Neural cell (in vitro differentiated cells): ENCODE measurements around the gene UBASH3A.

Experiments used
- EZH2 ChIP-seq: fragments of 200-600, 300-800 bp; shearing (Covaris generic), sonication (generic); IDR thresholded peaks from 2 replicates; pipeline ENCODE4 v1.6.1; 2014; ENCODE audit warnings: antibody characterized with exemption, low read length, borderline replicate concordance, mild to moderate bottlenecking; ENCODE audit not compliant: insufficient read depth, poor library complexity, severe bottlenecking
- RAD21 ChIP-seq: fragments of 450-650 bp; conservative IDR thresholded peaks from 2 replicates; pipeline ENCODE4 v1.6.1; 2014; ENCODE audit warnings: antibody characterized with exemption, mild to moderate bottlenecking, moderate library complexity
- TF ChIP-seq, protein P1 (sequence below): fragments of 450-650 bp; IDR thresholded peaks from 2 replicates; pipeline ENCODE4 v1.5.1; 2014; ENCODE audit warnings: antibody characterized with exemption, mild to moderate bottlenecking, moderate library complexity; ENCODE audit not compliant: poor library complexity, severe bottlenecking

DNA sequence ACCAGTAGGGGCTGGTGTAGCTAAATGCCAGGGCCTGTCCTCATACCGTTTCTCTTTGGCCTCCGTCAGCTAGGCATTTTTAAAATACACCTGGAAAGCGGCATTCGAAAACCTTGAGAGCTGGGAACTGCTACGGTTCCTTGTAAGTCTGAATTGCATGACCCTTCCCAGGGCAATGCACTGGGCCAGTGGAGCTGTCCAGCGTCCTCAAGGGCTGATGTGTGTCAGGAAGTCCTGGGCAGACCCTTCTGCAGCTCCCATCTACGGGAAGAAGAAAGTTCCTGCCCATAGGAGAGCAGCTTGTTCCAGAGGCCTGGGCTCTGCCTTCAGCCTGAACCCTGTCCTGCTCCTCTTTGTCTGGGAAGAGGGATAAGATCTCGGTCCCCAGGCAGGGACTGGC is 34.1 kb downstream of the UBASH3A start:
- TF ChIP-seq RAD21 (no peak), EZH2 (no peak)
- TF ChIP-seq, protein P1, sequence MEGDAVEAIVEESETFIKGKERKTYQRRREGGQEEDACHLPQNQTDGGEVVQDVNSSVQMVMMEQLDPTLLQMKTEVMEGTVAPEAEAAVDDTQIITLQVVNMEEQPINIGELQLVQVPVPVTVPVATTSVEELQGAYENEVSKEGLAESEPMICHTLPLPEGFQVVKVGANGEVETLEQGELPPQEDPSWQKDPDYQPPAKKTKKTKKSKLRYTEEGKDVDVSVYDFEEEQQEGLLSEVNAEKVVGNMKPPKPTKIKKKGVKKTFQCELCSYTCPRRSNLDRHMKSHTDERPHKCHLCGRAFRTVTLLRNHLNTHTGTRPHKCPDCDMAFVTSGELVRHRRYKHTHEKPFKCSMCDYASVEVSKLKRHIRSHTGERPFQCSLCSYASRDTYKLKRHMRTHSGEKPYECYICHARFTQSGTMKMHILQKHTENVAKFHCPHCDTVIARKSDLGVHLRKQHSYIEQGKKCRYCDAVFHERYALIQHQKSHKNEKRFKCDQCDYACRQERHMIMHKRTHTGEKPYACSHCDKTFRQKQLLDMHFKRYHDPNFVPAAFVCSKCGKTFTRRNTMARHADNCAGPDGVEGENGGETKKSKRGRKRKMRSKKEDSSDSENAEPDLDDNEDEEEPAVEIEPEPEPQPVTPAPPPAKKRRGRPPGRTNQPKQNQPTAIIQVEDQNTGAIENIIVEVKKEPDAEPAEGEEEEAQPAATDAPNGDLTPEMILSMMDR: no peak
